ENCODE measurements around the gene ASCC3. TPM values are rescaled to one million over a fixed set of nuclear protein-coding genes. Genes with fewer than 3 reads are reported as not detected.
A peak's percentile ranks its signal among the peaks of the same experiment; 100 is the strongest.
"Not testable (repeated sequence)": the region's sequence is repeated elsewhere in the genome, so short reads cannot be mapped to it uniquely, and the experiment has no call there.

Gene ASCC3
- total RNA-seq, 1 experiment from 2014 or later, result 61.8 TPM

DNA sequence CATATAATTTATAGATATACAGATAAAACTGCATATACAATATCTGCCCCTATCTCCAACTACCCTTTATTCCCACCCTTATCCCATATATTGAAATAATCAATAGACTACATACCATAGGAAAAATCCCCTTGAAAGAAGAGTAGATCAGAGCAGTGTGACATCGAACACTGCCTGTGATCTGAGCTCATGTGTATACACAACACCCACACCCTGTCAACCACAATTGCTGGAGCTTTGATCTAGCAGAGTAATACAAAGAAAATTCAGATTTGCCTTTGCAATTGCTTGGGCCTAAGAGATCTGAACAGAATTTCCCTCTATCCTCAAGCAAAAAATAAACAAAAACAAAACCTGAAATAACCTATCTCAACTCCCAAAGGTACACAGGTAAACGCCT is 119.3 kb downstream of the ASCC3 start:
- no peaks in the 10 kb centered on the region for H3K4me1 ChIP-seq (replicated peaks)
- DNase-seq (ENCODE audit: low read depth in 1 of 2, low spot score in 2 of 2), result no peak
- no peak overlapping the region for H3K27ac ChIP-seq
- peaks cover 48% of the 10 kb centered on the region for H3K36me3 ChIP-seq
- no peak overlapping the region for H3K4me3 ChIP-seq
- no peaks in the 10 kb centered on the region for H3K27me3 ChIP-seq (replicated peaks)
- H3K9me3 ChIP-seq (replicated peaks), result no peaks in the 10 kb centered on the region

DNA sequence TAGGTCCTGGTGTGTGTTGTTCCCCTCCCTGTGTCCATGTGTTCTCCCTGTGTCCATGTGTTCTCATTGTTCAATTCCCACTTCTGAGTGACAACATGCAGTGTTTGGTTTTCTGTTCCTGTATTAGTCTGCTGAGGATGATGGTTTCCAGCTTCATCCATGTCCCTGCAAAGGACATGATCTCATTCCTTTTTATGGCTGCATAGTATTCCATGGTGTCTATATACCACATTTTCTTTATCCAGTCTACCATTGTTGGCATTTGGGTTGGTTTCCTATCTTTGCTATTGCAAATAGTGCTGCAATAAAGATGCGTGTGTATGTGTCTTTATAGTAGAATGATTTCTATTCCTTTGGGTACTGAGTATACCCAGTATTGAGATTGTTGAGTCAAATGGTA is 122.7 kb downstream of the ASCC3 start:
- DNase-seq (ENCODE audit: low read depth in 1 of 2, low spot score in 2 of 2); H3K4me3 ChIP-seq; H3K27ac ChIP-seq: not testable (repeated sequence)

DNA sequence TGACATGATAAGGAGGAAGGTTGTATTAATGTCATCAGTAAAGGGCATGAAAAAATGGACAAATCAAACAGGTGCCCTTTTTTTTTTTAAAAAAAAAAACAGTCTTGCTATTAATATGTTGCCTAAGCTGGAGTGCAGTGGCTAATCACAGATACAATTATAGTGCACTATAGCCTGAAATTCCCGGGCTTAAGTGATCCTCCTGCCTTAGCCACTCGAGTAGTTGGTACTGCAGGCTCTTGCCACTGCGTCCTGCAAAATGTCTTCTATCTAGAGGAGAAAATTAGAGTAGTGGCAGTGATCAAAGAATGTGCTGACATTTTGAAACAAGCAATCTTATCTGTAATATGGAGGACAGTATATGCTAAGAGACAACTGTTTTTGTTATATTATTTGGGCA is 127.7 kb downstream of the ASCC3 start:
- H3K9me3 ChIP-seq (replicated peaks), result no peaks in the 10 kb centered on the region
- no peaks in the 10 kb centered on the region for H3K4me1 ChIP-seq (replicated peaks)
- H3K36me3 ChIP-seq, result peaks cover 8% of the 10 kb centered on the region
- H3K27me3 ChIP-seq (replicated peaks), result no peaks in the 10 kb centered on the region
- no peak overlapping the region for H3K4me3 ChIP-seq
- no peak for DNase-seq (ENCODE audit: low read depth in 1 of 2, low spot score in 2 of 2)
- no peak overlapping the region for H3K27ac ChIP-seq

More for the DNA sequence above, 122.7 kb downstream of the ASCC3 start:
- H3K4me1 ChIP-seq (replicated peaks); H3K27me3 ChIP-seq (replicated peaks); H3K9me3 ChIP-seq (replicated peaks): not testable (repeated sequence)
- H3K36me3 ChIP-seq, result peaks cover 23% of the 10 kb centered on the region

DNA sequence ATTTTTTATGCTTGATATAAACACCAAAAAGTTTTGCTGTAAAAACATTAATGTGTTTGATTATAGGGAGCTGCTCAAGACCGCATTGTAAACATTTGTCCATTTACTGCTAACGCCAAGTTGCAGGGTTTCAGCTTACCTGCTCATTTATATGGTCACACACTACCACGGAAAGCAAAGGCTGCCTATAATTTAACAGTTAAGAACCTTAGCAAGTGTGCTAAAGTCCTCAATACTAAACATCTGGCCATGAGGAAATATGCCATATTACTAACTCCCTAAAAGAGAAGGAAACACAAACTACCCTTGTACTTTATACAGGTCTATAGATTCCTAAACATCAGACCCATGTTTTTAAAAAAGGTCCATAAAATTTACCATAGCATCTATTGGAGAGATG is 129.5 kb downstream of the ASCC3 start:
- H3K27me3 ChIP-seq (replicated peaks), result no peaks in the 10 kb centered on the region
- H3K27ac ChIP-seq, result no peak overlapping the region
- H3K4me1 ChIP-seq (replicated peaks), result no peaks in the 10 kb centered on the region
- DNase-seq (ENCODE audit: low read depth in 1 of 2, low spot score in 2 of 2), result no peak
- no peak overlapping the region for H3K4me3 ChIP-seq
- H3K36me3 ChIP-seq, result peaks cover 5% of the 10 kb centered on the region; the same call in 1 of the 2 replicates
- no peaks in the 10 kb centered on the region for H3K9me3 ChIP-seq (replicated peaks)

DNA sequence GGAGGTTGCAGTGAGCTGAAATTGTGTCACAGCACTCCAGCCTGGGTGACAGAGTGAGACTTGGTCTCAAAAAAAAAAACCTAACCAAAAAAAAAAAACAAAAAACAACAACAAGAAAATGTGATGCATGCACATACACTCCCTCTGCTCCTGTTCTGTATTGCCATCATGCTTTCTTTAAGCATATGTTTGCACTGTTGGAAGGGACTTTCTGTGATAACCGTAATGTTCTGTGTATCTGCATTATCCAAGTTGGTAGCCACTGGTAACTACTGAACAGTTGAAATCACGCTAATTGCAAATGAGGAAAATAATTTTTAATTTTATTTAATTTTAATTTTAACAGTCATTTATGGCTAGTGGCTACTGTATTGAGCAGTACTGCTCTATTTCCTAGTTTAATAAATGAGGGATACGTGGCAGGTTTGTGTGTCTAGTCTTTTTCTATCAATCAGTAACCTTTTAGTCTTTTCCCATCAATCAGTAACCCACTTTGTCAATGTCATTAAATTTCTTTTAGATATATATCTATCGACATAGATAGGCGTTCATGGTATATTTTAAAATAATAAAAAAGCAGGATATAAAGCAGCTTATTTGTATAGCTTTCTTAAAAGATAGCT is 135.6 kb downstream of the ASCC3 start:
- Histone ChIP-seq H3K9me3 (replicated peaks) (no peaks in the 10 kb centered on the region), H3K4me1 (replicated peaks) (no peaks in the 10 kb centered on the region), H3K27me3 (replicated peaks) (no peaks in the 10 kb centered on the region), H3K27ac (no peak overlapping the region), H3K4me3 (no peak overlapping the region), H3K36me3 (peaks cover 22% of the 10 kb centered on the region)
- DNase-seq (ENCODE audit: low read depth in 1 of 2, low spot score in 2 of 2), result no peak

DNA sequence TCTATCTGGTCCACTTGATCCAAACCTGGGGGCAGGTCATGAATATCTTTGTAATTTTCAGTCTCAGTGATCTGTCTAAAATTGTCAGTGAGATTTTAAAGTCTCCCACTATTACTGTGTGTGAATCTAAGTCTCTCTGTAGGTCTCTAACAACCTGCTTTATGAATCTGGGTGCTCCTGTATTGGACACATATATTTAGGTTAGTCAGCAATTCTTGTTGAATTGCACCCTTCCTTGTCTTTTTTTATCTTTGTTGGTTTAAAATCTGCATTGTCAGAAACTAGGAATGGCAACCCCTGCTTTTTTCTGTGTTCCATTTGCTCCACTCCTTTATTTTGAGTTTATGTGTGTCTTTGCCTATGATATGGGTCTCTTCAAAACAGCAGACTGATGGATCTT is 140.7 kb downstream of the ASCC3 start:
- Histone ChIP-seq H3K4me3 (no peak overlapping the region), H3K27me3 (replicated peaks) (no peaks in the 10 kb centered on the region), H3K4me1 (replicated peaks) (no peaks in the 10 kb centered on the region), H3K9me3 (replicated peaks) (no peaks in the 10 kb centered on the region), H3K36me3 (peaks cover 17% of the 10 kb centered on the region), H3K27ac (no peak overlapping the region)
- DNase-seq (ENCODE audit: low read depth in 1 of 2, low spot score in 2 of 2), result no peak

DNA sequence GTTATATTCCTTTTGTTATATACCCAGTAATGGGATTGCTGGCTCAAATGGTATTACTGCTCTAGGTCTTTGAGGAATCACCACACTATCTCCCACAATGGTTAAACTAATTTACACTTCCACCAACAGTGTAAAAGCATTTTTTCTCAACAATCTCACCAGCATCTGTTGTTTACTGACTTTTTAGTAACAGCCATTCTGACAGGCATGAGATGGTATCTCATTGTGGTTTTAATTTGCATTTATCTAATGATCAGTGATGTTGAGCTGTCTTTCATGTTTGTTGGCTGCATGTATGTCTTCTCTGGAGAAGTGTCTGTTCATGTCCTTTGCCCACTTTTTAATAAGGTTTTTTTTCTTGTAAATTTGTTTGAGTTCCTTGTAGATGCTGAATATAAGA is 143.4 kb downstream of the ASCC3 start:
- DNase-seq (ENCODE audit: low read depth in 1 of 2, low spot score in 2 of 2); H3K27ac ChIP-seq; H3K4me1 ChIP-seq (replicated peaks); H3K9me3 ChIP-seq (replicated peaks); H3K4me3 ChIP-seq; H3K27me3 ChIP-seq (replicated peaks): not testable (repeated sequence)
- H3K36me3 ChIP-seq, result peaks cover 12% of the 10 kb centered on the region

DNA sequence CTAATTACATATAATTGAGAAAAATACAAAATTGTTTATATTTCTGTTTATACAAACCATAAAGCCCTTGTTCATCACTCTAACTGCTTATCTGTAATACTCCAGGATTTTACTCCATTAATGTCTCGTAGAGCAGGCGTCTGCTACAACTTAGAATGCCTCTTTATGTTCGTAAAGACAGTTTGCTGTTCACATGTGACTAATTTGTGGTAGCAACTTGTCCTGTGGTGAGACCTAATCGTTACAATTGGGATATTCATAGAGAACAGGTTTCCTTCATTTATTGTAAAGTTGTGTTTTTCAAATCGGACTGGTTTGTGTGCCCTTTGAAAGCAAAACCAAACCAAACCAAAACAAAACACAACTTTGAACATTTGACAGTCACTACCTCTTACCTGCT is 149.7 kb downstream of the ASCC3 start:
- H3K27ac ChIP-seq, result no peak overlapping the region
- no peaks in the 10 kb centered on the region for H3K4me1 ChIP-seq (replicated peaks)
- no peak overlapping the region for H3K4me3 ChIP-seq
- no peaks in the 10 kb centered on the region for H3K36me3 ChIP-seq
- DNase-seq (ENCODE audit: low read depth in 1 of 2, low spot score in 2 of 2), result no peak
- H3K27me3 ChIP-seq (replicated peaks), result no peaks in the 10 kb centered on the region
- H3K9me3 ChIP-seq (replicated peaks), result no peaks in the 10 kb centered on the region

DNA sequence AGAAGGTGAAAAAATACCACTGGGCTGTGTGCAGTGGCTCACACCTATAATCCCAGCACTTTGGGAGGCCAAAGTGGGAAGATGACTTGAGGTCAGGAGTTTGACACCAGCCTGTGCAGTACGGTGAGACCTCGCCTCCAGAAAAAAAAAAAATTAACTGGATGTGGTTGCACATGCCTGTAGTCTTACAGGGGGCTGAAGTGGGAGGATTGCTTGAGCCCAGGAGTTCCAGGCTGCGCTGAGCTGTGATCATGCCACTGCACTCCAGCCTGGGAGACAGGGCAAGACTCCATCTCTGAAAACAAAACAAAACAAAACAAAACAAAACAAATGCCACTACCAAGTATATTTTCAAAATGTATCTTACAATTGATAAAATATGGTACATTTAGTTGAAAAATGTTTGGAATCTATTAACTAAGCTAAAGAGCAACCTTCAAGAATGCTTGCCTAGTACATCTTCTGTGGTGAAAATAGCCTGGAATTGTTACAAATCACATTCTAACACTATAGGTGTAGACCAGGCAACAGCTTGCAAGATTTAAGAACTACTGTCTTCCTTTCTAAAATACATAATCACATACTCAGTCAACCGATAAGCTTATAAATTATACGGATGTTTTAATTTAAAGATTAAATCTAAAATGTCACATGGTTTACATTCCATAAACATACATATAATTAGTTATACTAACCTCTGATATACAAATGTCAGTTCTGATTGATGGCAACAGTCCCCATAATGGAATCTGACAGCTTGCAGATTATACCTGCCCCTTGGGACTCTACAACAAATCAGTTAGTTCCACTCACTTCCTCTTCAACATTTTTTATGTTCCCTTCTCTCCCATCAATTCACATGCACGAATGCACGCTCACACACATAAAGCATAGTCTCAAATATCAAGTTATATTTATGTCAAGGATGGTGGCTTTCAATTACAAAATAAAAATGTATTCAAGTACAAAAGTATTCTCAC is 150.8 kb downstream of the ASCC3 start:
- DNase-seq (ENCODE audit: low read depth in 1 of 2, low spot score in 2 of 2), result no peak
- Histone ChIP-seq H3K4me1 (replicated peaks) (no peaks in the 10 kb centered on the region), H3K4me3 (no peak overlapping the region), H3K27me3 (replicated peaks) (no peaks in the 10 kb centered on the region), H3K27ac (no peak overlapping the region), H3K9me3 (replicated peaks) (no peaks in the 10 kb centered on the region), H3K36me3 (no peaks in the 10 kb centered on the region)

DNA sequence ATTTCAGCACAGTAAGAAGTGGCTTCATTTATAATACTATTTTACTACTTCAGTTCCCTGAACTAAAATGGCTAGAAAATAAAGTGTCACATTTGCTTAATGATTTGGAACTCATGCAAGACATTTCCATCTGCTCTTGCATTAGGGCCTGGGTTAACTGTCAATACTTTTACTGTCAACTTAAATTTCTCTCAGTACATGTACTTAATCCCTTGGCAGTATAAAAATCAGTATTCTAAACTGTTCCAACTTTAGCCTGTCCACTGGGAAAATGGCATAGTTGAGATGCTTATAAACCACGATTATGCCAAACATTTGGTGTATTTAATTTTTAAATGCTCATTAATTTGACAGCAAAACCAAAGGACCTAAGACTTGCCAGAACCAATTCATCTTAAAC is 154.5 kb downstream of the ASCC3 start:
- Histone ChIP-seq H3K4me3 (no peak overlapping the region), H3K27ac (no peak overlapping the region), H3K36me3 (peaks cover 10% of the 10 kb centered on the region; the same call in 1 of the 2 replicates), H3K27me3 (replicated peaks) (no peaks in the 10 kb centered on the region), H3K9me3 (replicated peaks) (no peaks in the 10 kb centered on the region), H3K4me1 (replicated peaks) (no peaks in the 10 kb centered on the region)
- DNase-seq (ENCODE audit: low read depth in 1 of 2, low spot score in 2 of 2), result no peak

DNA sequence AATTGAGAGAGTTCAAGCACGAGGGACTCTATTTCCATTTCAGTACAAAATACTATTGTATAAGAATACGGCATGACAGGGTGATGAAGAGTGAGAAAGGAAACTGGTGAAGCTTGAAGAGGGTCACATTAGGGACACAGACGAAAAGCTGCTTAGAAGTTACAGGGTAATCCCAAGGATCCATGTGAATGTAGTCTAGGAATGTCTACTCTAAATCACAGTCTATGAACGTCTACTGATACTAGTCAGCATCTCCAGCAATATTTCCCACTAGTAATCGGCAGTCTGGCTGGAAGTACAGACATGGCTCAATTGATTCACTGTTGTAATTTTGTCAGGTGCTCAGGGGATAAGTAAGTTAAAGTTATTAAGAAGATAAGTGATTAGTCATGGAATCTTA is 156.4 kb downstream of the ASCC3 start:
- H3K9me3 ChIP-seq (replicated peaks), result no peaks in the 10 kb centered on the region
- H3K27ac ChIP-seq, result no peak overlapping the region
- H3K36me3 ChIP-seq, result peaks cover 15% of the 10 kb centered on the region
- H3K27me3 ChIP-seq (replicated peaks), result no peaks in the 10 kb centered on the region
- H3K4me3 ChIP-seq, result no peak overlapping the region
- DNase-seq (ENCODE audit: low read depth in 1 of 2, low spot score in 2 of 2), result no peak
- no peaks in the 10 kb centered on the region for H3K4me1 ChIP-seq (replicated peaks)

DNA sequence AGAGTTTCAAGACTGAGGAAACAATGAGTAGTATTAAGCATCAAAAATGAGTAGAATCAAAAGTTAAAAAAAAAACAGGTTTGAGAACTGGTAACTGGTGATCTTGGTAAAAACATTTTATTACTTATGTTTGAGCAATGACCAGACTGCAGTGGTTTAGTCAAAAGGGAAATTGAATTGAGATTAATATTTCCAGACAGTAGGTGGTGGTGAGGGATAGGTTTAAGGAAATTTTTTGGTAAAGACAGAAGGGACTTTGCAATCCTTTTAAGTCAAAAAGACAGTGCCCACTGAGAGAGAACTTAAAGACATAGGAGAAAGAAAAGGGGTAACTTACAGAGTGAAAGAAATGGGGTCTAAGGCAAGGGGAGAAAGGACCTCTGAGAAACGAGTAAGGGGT is 156.9 kb downstream of the ASCC3 start:
- Histone ChIP-seq H3K27me3 (replicated peaks) (no peaks in the 10 kb centered on the region), H3K4me1 (replicated peaks) (no peaks in the 10 kb centered on the region), H3K4me3 (no peak overlapping the region), H3K27ac (no peak overlapping the region), H3K36me3 (peaks cover 15% of the 10 kb centered on the region), H3K9me3 (replicated peaks) (no peaks in the 10 kb centered on the region)
- DNase-seq (ENCODE audit: low read depth in 1 of 2, low spot score in 2 of 2), result no peak

DNA sequence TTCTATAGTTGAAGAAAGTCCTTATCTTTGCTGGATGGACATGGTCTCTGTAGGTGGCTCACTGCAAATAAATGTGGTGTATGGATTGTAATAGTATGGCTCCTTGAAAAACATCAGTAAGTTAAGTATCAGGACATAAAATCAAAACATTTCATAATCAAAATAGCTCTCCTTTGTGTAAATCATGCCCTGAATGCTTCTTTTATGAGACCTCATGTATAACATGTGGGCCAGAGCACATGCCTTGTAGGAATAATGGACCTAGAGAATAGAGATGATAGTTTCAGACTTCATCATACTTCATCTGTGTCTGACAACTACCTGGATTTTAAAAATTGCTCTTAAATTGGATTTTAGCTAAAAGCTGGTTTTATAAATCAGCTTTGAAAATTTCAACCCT is 159.9 kb downstream of the ASCC3 start:
- DNase-seq (ENCODE audit: low read depth in 1 of 2, low spot score in 2 of 2), result no peak
- H3K4me3 ChIP-seq, result no peak overlapping the region
- no peaks in the 10 kb centered on the region for H3K27me3 ChIP-seq (replicated peaks)
- no peaks in the 10 kb centered on the region for H3K9me3 ChIP-seq (replicated peaks)
- H3K4me1 ChIP-seq (replicated peaks), result no peaks in the 10 kb centered on the region
- peaks cover 15% of the 10 kb centered on the region for H3K36me3 ChIP-seq
- H3K27ac ChIP-seq, result no peak overlapping the region

DNA sequence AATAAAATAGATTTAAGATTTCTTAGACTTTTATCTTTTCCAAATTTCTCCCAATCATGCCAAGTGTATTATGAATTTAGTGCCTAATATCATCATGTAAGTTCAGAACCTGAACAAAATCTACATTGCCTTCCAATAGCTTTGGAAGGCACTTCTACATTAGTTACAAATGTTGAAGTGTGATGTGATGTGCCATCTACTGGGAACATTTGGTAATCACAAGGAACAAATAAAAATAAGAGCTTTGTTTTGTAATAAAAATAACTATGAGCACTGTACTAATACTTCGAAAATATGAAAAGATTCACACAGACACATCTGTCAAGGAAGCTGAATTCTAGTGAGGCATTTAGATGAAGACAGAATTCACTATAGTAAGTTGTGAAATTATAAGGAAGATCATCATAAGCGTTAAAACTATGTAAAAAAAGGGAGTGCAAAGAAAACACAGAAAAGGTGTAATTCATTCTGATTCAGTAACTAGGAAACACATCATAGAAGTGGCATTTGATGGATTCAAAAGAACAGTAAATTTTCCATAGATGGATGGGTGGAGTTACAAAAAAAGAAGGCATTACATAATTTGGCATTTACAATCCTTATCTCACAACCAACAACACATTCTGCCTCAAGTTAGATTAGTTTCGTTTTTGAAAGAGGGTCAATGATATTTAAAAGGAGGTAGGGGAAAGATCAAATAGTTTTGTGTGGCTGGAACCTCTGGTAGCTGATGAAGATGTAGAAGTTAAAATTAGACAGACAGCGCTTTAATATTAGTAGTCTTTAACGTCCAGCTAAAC is 161.0 kb downstream of the ASCC3 start:
- DNase-seq (ENCODE audit: low read depth in 1 of 2, low spot score in 2 of 2), result peak in 1 of 2 experiments; percentile 13
- Histone ChIP-seq H3K36me3 (peaks cover 15% of the 10 kb centered on the region), H3K27ac (no peak overlapping the region), H3K4me1 (replicated peaks) (no peaks in the 10 kb centered on the region), H3K27me3 (replicated peaks) (no peaks in the 10 kb centered on the region), H3K4me3 (no peak overlapping the region), H3K9me3 (replicated peaks) (no peaks in the 10 kb centered on the region)
